LNCAP (cell line): ENCODE measurements around the gene CRYBB3.

Experiments
- TF ChIP-seq, protein P1 (sequence below): fragments of 450-650 bp; IDR thresholded peaks from 2 replicates; pipeline ENCODE4 v1.5.1; 2017; ENCODE audit warnings: mild to moderate bottlenecking

Gene CRYBB3

DNA sequence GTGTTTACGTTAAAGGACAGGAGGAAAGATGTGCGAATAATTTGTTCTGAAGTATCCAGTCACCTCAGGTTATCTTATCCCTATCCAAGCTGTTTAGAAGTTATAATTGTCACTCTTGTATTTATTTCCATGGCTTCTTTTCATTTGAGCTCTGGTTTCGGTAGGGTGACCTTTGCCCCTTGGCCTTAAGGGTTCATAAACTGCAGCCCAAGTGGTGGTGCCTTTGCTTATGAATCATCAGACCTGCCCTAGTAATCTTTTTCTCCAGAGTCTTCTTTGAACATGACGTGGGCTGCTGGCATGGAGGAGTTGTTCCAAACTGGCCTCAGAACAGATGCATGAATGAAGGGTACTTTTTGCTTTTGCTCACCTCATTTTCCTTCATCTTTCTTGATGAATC, 6.5 kb upstream of the CRYBB3 start:
- TF ChIP-seq, protein P1, sequence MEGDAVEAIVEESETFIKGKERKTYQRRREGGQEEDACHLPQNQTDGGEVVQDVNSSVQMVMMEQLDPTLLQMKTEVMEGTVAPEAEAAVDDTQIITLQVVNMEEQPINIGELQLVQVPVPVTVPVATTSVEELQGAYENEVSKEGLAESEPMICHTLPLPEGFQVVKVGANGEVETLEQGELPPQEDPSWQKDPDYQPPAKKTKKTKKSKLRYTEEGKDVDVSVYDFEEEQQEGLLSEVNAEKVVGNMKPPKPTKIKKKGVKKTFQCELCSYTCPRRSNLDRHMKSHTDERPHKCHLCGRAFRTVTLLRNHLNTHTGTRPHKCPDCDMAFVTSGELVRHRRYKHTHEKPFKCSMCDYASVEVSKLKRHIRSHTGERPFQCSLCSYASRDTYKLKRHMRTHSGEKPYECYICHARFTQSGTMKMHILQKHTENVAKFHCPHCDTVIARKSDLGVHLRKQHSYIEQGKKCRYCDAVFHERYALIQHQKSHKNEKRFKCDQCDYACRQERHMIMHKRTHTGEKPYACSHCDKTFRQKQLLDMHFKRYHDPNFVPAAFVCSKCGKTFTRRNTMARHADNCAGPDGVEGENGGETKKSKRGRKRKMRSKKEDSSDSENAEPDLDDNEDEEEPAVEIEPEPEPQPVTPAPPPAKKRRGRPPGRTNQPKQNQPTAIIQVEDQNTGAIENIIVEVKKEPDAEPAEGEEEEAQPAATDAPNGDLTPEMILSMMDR, result no peak

DNA sequence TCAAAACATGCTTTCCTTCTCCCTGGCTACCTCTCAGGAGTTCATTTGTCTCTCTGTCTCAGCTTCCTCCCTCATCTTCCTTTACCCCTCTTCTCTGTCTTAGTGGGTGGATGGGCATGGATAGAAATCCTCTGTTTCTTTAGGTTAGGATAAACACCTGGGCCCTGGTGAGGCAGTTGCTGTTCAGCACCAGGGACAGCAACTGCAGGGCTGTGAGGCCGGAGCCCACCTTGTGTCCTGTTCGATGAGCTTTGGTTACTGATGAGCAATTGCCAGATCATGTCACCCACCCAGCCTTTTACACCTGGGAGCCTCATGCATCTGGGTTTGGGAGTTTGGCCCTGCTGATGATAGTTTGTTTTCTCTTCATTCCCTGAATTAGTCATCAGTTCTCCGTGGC, 6.1 kb upstream of the CRYBB3 start:
- TF ChIP-seq, protein P1, result no peak

DNA sequence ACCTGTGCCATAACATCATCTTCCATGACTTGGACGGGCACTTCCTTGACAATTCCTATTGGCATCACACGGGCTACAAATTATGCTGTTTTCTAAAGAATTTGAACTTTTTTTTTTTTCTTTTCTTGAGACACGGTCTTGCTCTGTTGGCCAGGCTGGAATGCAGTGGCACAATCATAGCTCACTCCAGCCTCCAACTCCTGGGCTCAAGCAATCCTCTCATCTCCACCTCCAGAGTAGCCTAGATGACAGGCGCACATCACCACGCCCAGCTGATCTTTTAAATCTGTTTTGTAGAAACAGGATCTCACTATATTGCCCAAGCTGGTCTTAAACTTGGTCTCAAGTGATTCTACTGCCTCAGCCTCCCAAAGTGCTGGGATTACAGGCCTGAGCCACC, 3.3 kb upstream of the CRYBB3 start:
- TF ChIP-seq, protein P1, result no peak

DNA sequence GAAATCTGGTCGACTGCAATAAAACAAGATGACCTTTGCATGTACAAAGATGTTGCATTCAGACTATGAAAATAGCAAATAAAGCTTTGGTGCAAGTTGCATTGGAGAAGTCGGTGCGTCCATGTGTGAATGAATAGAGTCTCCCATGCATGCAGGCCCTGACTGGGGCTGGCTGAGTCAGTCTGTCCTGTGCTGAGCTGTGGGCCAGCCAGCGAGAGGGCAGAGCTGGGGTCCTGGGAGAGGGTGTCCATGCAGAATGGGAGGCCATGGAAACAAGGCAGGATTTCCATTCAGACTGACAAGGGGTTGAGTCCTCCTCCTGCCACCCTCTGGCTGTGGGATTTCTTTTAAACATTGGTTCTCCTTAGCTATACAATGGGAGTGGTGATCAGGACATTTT, 2.3 kb upstream of the CRYBB3 start:
- TF ChIP-seq, protein P1, result no peak

DNA sequence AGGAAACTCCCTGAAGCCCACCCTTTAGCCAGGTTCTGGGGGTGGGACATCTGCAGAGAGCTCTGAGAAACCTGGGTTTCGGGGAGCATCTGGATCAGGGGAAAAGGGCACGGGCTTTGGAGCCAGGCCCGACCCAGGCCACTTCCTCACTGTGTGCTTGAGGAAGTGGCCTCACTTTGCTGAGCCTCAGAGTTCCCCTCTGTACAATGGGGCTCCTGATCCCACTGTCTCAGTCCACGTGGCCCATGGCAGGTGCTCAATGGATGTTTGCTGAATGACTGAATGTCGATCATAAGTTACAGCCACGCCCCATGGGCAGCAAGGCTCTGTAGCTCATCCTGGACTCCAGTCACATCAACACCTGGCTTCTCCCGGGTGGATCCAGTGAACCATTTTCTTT, 1.3 kb downstream of the CRYBB3 start:
- TF ChIP-seq, protein P1, result no peak

DNA sequence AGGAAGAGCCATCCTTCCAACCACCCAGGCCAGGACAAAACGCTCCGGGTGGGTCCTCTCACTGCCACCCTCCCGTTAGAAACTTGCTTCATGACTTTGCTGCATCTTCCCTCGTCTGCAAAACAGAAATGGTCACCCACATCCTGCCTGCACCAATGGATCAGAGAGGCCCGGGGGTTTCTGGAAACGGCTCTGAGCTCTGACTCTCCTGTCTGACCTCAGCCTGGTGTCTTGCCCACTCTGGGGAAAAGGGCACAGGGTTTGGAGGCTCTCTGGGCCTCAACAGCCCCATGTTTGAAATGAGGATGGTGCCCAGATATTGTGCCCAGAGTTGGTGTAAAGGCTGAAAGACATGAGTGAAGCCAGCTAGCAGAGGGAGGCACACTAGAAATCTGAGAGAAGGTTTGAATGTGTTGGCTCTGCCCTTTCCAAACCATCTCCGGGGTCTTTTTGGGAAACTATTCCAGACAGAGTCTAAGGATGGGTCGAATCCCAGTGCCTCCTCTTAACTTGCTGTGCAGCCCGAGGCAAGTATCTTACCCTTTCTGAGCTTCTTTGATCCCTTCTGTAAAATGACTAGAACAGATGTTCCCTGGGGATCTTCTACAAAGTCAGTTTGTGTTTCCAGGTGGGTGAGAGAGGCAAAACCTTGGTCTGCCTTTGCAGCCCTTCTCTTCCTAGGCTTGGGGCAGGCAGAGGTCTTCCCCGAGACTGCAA, 2.1 kb downstream of the CRYBB3 start:
- TF ChIP-seq, protein P1, result no peak

DNA sequence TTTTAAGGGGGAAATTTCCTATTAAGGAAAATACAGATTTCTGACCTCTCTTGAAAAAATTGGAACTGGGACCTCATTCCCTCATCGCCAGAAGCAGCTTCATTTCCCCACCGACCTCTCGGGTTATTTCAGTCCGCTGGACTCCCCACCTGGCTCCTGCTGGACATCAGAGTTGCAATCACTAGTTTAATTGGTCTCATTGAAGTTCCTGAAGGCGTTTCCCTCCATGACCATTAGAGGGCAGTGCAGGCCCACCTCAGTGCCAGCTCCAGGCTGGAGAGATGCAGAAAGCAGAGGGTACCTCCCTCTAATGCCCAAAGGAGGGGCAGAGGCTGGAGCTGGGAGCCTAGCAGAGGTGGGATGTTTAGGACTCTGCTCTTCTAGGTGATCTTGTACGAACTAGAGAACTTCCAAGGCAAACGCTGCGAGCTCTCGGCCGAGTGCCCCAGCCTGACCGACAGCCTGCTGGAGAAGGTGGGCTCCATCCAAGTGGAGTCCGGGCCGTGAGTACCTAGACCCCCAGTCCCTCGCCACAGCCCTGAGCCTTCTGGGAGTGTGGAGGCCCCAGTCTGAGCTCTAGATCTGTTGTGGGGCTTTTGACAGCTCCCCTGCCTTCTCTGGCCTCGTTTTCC, 2.7 kb downstream of the CRYBB3 start:
- TF ChIP-seq, protein P1, result peak; percentile 94
